HCT116 (cell line): ENCODE results near the gene AMBP. TPM values are rescaled to one million over a fixed set of nuclear protein-coding genes. Genes with fewer than 3 reads are reported as not detected.

ENCODE experiments used
- ATAC-seq: fragments of 200-7000 bp; cut with Tn5 transposase; 2 replicates; pipeline ENCODE4 v1.9.1; 2020; ENCODE audit warnings: mild to moderate bottlenecking, moderate library complexity
- BruUV-seq: library from RNA; stranded (reverse); fragments of 400-500 nt; replicated peaks from 2 replicates; lab custom pipeline; 2021; lab: Mats Ljungman, UMichigan
- CTCF ChIA-PET: fragments of 300-600 bp; sonication (Branson Sonifier 250); formaldehyde crosslinking; loops from one replicate; lab custom pipeline; 2021; ENCODE audit warnings: antibody characterized with exemption; lab: Charles Lee
- POLR2A ChIA-PET: fragments of 300-600, 350-600 bp; sonication (Branson Sonifier 250); formaldehyde crosslinking; loops from one replicate; lab custom pipeline; 2021; ENCODE audit warnings: antibody characterized with exemption; lab: Charles Lee
- RAD21 ChIA-PET, 2 experiments: fragments of 300-600 bp; sonication (Branson Sonifier 250); formaldehyde crosslinking; loops; one replicate each; lab custom pipeline; 2023; ENCODE audit warnings: low total read pairs in 2 of 2; ENCODE audit not compliant: uncharacterized antibody in 2 of 2, unreplicated experiment in 2 of 2, low non-redundant PET in 1 of 2; lab: Charles Lee
- DNase-seq: peaks from one replicate; pipeline ENCODE4 v3.0.0-alpha.2; 2010; ENCODE audit warnings: low read depth, low spot score
- H2AFZ ChIP-seq: fragments of 200-600 bp; shearing (Covaris generic), sonication (generic); 2 replicates; pipeline ENCODE4 v1.6.1; 2017; ENCODE audit warnings: low read depth, mixed run types, mixed read lengths, antibody characterized with exemption, low read length; ENCODE audit not compliant: poor library complexity, severe bottlenecking
- H3K27ac ChIP-seq: 2 replicates; pipeline ENCODE4 v1.5.1; 2012; ENCODE audit warnings: low read depth, low read length
- H3K27me3 ChIP-seq: fragments of 200-600 bp; sonication (generic); 2 replicates; pipeline ENCODE4 v1.6.1; 2016; ENCODE audit warnings: mixed run types, low read length, mixed read lengths; ENCODE audit not compliant: insufficient read depth
- H3K36me3 ChIP-seq, 2 experiments: fragments of 200-500 bp in 1 of 2; fragments of 200-600 bp in 1 of 2; sonication (Bioruptor generic) in 1 of 2; sonication (generic) in 1 of 2; 2 replicates each; pipeline versions ENCODE4 v1.5.1 to v1.6.1; 2014 to 2016; ENCODE audit warnings: low read length in 2 of 2, inconsistent platforms in 1 of 2, mixed read lengths in 1 of 2, mixed run types in 1 of 2; ENCODE audit not compliant: insufficient read depth in 2 of 2, control insufficient read depth in 1 of 2
- H3K4me1 ChIP-seq, 2 experiments: fragments of 200-600 bp in 1 of 2; sonication (generic) in 1 of 2; 2 replicates each; pipeline versions ENCODE4 v1.5.1 to v1.6.1; 2012 to 2017; ENCODE audit warnings: low read length in 2 of 2, inconsistent platforms in 1 of 2, mild to moderate bottlenecking in 1 of 2, mixed read lengths in 1 of 2, mixed run types in 1 of 2, moderate library complexity in 1 of 2; ENCODE audit not compliant: insufficient read depth in 2 of 2, control insufficient read depth in 1 of 2
- H3K4me2 ChIP-seq: fragments of 200-600 bp; sonication (generic); 2 replicates; pipeline ENCODE4 v1.6.1; 2017; ENCODE audit warnings: mixed run types, low read length, mixed read lengths
- H3K4me3 ChIP-seq, 2 experiments: fragments of 200-600 bp in 1 of 2; sonication (generic) in 1 of 2; replicated peaks in 1 of 2; 2 replicates each; pipeline ENCODE4 v1.5.1; 2011 to 2016; ENCODE audit warnings: low read length in 2 of 2, control low read depth in 1 of 2, low read depth in 1 of 2, mild to moderate bottlenecking in 1 of 2, mixed read lengths in 1 of 2, mixed run types in 1 of 2
- H3K79me2 ChIP-seq: fragments of 200-600 bp; sonication (generic); 2 replicates; pipeline ENCODE4 v1.6.1; 2017; ENCODE audit warnings: mild to moderate bottlenecking, mixed run types, low read length, moderate library complexity, mixed read lengths; ENCODE audit not compliant: insufficient read depth
- H3K9ac ChIP-seq: fragments of 200-600 bp; sonication (generic); 2 replicates; pipeline ENCODE4 v1.6.1; 2016; ENCODE audit warnings: low read length, mixed read lengths
- H3K9me2 ChIP-seq: fragments of 200-600 bp; sonication (generic), shearing (Covaris generic); 2 replicates; pipeline ENCODE4 v1.6.1; 2017; ENCODE audit warnings: mixed run types, mild to moderate bottlenecking, moderate library complexity; ENCODE audit not compliant: insufficient read depth
- H3K9me3 ChIP-seq, 2 experiments: fragments of 200-500 bp in 1 of 2; fragments of 200-600 bp in 1 of 2; sonication (Bioruptor generic) in 1 of 2; sonication (generic) in 1 of 2; 2 replicates each; pipeline ENCODE4 v1.6.1; 2014 to 2017; ENCODE audit warnings: low read length in 2 of 2, mixed read lengths in 2 of 2, inconsistent platforms in 1 of 2, low read depth in 1 of 2, mild to moderate bottlenecking in 1 of 2, mixed run types in 1 of 2, moderate library complexity in 1 of 2; ENCODE audit not compliant: control insufficient read depth in 1 of 2, insufficient read depth in 1 of 2
- H4K20me1 ChIP-seq: fragments of 200-600 bp; sonication (generic), shearing (Covaris generic); 2 replicates; pipeline ENCODE4 v1.6.1; 2017; ENCODE audit warnings: mixed run types, mild to moderate bottlenecking, moderate library complexity; ENCODE audit not compliant: insufficient read depth
- EGR1 ChIP-seq: IDR thresholded peaks from 2 replicates; pipeline ENCODE4 v1.6.1; 2012; ENCODE audit warnings: low read depth
- ELF1 ChIP-seq: IDR thresholded peaks from 2 replicates; pipeline ENCODE4 v1.6.1; 2012; ENCODE audit warnings: low read depth, borderline replicate concordance
- EZH2 ChIP-seq: fragments of 200-600 bp; sonication (generic); IDR thresholded peaks from 2 replicates; pipeline ENCODE4 v1.6.1; 2017; ENCODE audit warnings: antibody characterized with exemption, mixed run types
- EZH2phosphoT487 ChIP-seq: fragments of 200-600 bp; IDR thresholded peaks from 2 replicates; pipeline ENCODE4 v1.6.1; 2018; ENCODE audit warnings: antibody characterized with exemption, borderline replicate concordance
- FOSL1 ChIP-seq: IDR thresholded peaks from 2 replicates; pipeline ENCODE4 v1.6.1; 2012; ENCODE audit warnings: low read depth
- POLR2A ChIP-seq: IDR thresholded peaks from 2 replicates; pipeline ENCODE4 v1.7.0; 2011; ENCODE audit warnings: borderline replicate concordance; ENCODE audit not compliant: insufficient read depth, insufficient read length; ENCODE audit errors: extremely low read depth
- RAD21 ChIP-seq: IDR thresholded peaks from 2 replicates; pipeline ENCODE4 v1.6.1; 2012; ENCODE audit warnings: low read depth, mild to moderate bottlenecking
- SRF ChIP-seq: IDR thresholded peaks from 2 replicates; pipeline ENCODE4 v1.6.1; 2012; ENCODE audit warnings: low read depth
- TCF7L2 ChIP-seq: IDR thresholded peaks from 2 replicates; pipeline ENCODE4 v1.7.0; 2011; ENCODE audit warnings: borderline replicate concordance, inconsistent platforms; ENCODE audit not compliant: insufficient read depth, insufficient read length; ENCODE audit errors: extremely low read depth
- YY1 ChIP-seq: IDR thresholded peaks from 2 replicates; pipeline ENCODE4 v1.6.1; 2011; ENCODE audit warnings: low read length, low read depth, moderate library complexity, mild to moderate bottlenecking; ENCODE audit not compliant: insufficient replicate concordance; ENCODE audit errors: extremely low read depth
- intact Hi-C: fragments of 100-400 bp; cut with micrococcal nuclease; formaldehyde crosslinking; loops from 2 replicates; pipeline ENCODE4 v1.10.0; 2022
- total RNA-seq: library from RNA; stranded (reverse); gene quantifications from one replicate; pipeline ENCODE4 v1.2.1, GENCODE V29; 2021; ENCODE audit not compliant: unreplicated experiment
- TF ChIP-seq, protein P1 (sequence below), 3 experiments: fragments of 200-600 bp in 1 of 3; sonication (generic) in 1 of 3; IDR thresholded peaks in 2 of 3; conservative IDR thresholded peaks in 1 of 3; 2 replicates each; pipeline ENCODE4 v1.5.1; 2012 to 2017; ENCODE audit warnings: low read depth in 2 of 3, low read length in 2 of 3, antibody characterized with exemption in 1 of 3, borderline replicate concordance in 1 of 3, control low read depth in 1 of 3, mild to moderate bottlenecking in 1 of 3, mixed read lengths in 1 of 3, mixed run types in 1 of 3, moderate library complexity in 1 of 3; ENCODE audit not compliant: insufficient read depth in 1 of 3
- TF ChIP-seq, protein P2 (sequence below): IDR thresholded peaks from 2 replicates; pipeline ENCODE4 v1.6.1; 2011; ENCODE audit warnings: mild to moderate bottlenecking, low read length, moderate library complexity; ENCODE audit not compliant: insufficient replicate concordance; ENCODE audit errors: extremely low read depth

Gene AMBP
- total RNA-seq, 1 experiment from 2014 or later: 1.9 TPM

DNA sequence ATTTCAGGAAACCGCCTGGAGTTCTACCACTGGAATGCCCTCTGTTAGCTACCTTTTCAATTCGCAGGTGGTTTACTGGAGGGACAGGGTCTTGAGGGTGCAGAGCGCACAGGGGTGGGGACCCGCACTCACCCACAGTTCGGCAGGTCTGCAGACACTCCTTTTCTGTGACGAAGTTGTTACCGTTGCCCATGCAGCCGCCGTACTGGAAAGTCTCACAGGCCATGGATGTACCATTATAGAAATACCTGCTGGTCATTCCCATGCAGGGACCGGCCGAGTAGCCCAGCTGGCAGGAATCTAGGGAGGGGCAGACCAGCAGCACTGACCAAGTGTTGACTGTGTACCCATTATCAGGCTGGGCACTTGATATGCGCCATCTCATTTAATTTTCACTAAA is 16.8 kb downstream of the AMBP start:
- Histone ChIP-seq H3K27me3 (0 out of 2 replicates have a peak, but pooled peaks cover 6% of the 10 kb centered on the region), H3K79me2 (no peaks in the 10 kb centered on the region), H2AFZ (no peak overlapping the region), H3K9ac (no peak overlapping the region), H3K4me2 (no peak overlapping the region)
- DNase-seq (no peak), ATAC-seq (no peak)
- no peak for TF ChIP-seq FOSL1
- no peak for TF ChIP-seq SRF
- TF ChIP-seq RAD21: no peak
- TF ChIP-seq POLR2A: no peak
- no peak for TF ChIP-seq TCF7L2
- TF ChIP-seq, protein P1, sequence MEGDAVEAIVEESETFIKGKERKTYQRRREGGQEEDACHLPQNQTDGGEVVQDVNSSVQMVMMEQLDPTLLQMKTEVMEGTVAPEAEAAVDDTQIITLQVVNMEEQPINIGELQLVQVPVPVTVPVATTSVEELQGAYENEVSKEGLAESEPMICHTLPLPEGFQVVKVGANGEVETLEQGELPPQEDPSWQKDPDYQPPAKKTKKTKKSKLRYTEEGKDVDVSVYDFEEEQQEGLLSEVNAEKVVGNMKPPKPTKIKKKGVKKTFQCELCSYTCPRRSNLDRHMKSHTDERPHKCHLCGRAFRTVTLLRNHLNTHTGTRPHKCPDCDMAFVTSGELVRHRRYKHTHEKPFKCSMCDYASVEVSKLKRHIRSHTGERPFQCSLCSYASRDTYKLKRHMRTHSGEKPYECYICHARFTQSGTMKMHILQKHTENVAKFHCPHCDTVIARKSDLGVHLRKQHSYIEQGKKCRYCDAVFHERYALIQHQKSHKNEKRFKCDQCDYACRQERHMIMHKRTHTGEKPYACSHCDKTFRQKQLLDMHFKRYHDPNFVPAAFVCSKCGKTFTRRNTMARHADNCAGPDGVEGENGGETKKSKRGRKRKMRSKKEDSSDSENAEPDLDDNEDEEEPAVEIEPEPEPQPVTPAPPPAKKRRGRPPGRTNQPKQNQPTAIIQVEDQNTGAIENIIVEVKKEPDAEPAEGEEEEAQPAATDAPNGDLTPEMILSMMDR (IDR thresholded peaks at IDR 0.05 in 2 of 3, conservative IDR thresholded peaks at IDR 0.05 in 1 of 3; ENCODE audit: borderline replicate concordance in 1 of 3, insufficient read depth in 1 of 3, low read depth in 2 of 3, low read length in 2 of 3): no peak
- no peak for TF ChIP-seq YY1
- no peak for TF ChIP-seq EZH2phosphoT487
- TF ChIP-seq EZH2: no peak
- TF ChIP-seq, protein P2, sequence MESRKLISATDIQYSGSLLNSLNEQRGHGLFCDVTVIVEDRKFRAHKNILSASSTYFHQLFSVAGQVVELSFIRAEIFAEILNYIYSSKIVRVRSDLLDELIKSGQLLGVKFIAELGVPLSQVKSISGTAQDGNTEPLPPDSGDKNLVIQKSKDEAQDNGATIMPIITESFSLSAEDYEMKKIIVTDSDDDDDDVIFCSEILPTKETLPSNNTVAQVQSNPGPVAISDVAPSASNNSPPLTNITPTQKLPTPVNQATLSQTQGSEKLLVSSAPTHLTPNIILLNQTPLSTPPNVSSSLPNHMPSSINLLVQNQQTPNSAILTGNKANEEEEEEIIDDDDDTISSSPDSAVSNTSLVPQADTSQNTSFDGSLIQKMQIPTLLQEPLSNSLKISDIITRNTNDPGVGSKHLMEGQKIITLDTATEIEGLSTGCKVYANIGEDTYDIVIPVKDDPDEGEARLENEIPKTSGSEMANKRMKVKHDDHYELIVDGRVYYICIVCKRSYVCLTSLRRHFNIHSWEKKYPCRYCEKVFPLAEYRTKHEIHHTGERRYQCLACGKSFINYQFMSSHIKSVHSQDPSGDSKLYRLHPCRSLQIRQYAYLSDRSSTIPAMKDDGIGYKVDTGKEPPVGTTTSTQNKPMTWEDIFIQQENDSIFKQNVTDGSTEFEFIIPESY: no peak
- TF ChIP-seq EGR1: no peak
- no peak for TF ChIP-seq ELF1
- TF ChIP-seq, all 23 proteins: peak for 0
- Histone ChIP-seq H3K4me1 (no peaks in the 10 kb centered on the region), H4K20me1 (no peaks in the 10 kb centered on the region), H3K36me3 (no peaks in the 10 kb centered on the region), H3K9me3 (no peaks in the 10 kb centered on the region), H3K27ac (no peak overlapping the region), H3K9me2 (no peaks in the 10 kb centered on the region), H3K4me3 (no peak overlapping the region)
- intact Hi-C loops: no loop called here
- ChIA-PET CTCF (no interaction called here), POLR2A (no interaction called here), RAD21 (no interaction called here)
- no TSS peak for BruUV-seq
